Activated B cell treated with CpG ODN at 0.5 μM for 24 hours (primary cell): ENCODE results near the gene MET. TPM values are rescaled to one million over a fixed set of nuclear protein-coding genes. Genes with fewer than 3 reads are reported as not detected.

Experiments
- ATAC-seq: fragments of 200-7000 bp; cut with Tn5 transposase; one replicate; pipeline ENCODE4 v1.10.0; 2021; ENCODE audit warnings: low read depth, mild to moderate bottlenecking, moderate library complexity
- CTCF ChIA-PET: fragments of 350-600 bp; sonication (Branson Sonifier 250); formaldehyde crosslinking; loops from one replicate; lab custom pipeline; 2021; ENCODE audit warnings: antibody characterized with exemption; lab: Charles Lee
- POLR2A ChIA-PET: fragments of 350-600 bp; sonication (Branson Sonifier 250); formaldehyde crosslinking; loops from one replicate; lab custom pipeline; 2021; ENCODE audit warnings: antibody characterized with exemption; lab: Charles Lee
- DNase-seq: peaks from one replicate; pipeline ENCODE4 v3.0.0; 2022
- H3K27ac Mint-ChIP-seq: one replicate; pipeline ENCODE4 v1.8.0; 2020; ENCODE audit warnings: mixed read lengths
- H3K27me3 Mint-ChIP-seq: one replicate; pipeline ENCODE4 v1.8.0; 2021; ENCODE audit warnings: mixed read lengths
- H3K36me3 Mint-ChIP-seq: one replicate; pipeline ENCODE4 v1.8.0; 2021; ENCODE audit warnings: low read depth, mixed read lengths
- H3K4me1 Mint-ChIP-seq: one replicate; pipeline ENCODE4 v1.8.0; 2021; ENCODE audit warnings: mixed read lengths
- H3K4me3 Mint-ChIP-seq: one replicate; pipeline ENCODE4 v1.8.0; 2020; ENCODE audit warnings: mild to moderate bottlenecking, mixed read lengths
- H3K9me3 Mint-ChIP-seq: one replicate; pipeline ENCODE4 v1.8.0; 2020; ENCODE audit warnings: mixed read lengths
- CTCF ChIP-seq: fragments of 200-600 bp; IDR thresholded peaks from one replicate; pipeline ENCODE4 v1.8.0; 2022; ENCODE audit warnings: antibody characterized with exemption, mild to moderate bottlenecking
- intact Hi-C: fragments of 100-400 bp; cut with micrococcal nuclease; formaldehyde crosslinking; loops from one replicate; pipeline ENCODE4 v1.15.1; 2024
- total RNA-seq: library from RNA; stranded (reverse); gene quantifications from 2 replicates; pipeline ENCODE4 v1.2.3, GENCODE V29; 2022

The MET gene
- total RNA-seq, 1 donor from 2014 or later, result 1.1 TPM

DNA sequence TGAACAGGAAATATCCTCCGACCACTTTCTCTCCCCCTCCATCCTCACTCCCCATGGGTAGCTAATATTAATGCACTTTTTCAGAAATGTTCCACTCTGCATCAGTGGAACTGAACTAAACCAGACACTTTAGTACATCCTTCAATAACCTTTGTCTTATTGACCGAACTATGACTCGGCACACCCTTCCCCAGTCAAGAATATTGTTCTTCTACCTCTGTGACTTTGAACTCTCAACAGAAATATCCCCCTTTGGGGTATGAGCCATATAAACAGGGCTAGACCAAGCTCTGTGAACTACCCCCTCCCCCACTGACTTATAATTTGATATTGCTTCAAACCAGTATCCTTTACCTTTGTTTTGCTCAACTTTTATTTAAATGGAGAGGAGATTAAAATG, 132.5 kb downstream of the MET start:
- CTCF ChIA-PET, result interaction anchor here (0.6 to 6.4 kb wide), 2 partner anchors 213 to 277 kb away, joined by 3 to 47 read pairs; no protein-coding TSS in a partner anchor
- ATAC-seq, result no peak
- H3K27ac Mint-ChIP-seq, result no peak overlapping the region
- no peaks in the 10 kb centered on the region for H3K36me3 Mint-ChIP-seq
- intact Hi-C loops, result no loop called here
- POLR2A ChIA-PET, result interaction anchor here (0.5 kb wide), 1 partner anchor 139 kb away, joined by 4 read pairs; no protein-coding TSS in a partner anchor
- no peak overlapping the region for H3K4me3 Mint-ChIP-seq
- DNase-seq, result no peak
- H3K4me1 Mint-ChIP-seq, result peaks cover 4% of the 10 kb centered on the region
- H3K27me3 Mint-ChIP-seq, result peaks cover 20% of the 10 kb centered on the region
- H3K9me3 Mint-ChIP-seq, result no peaks in the 10 kb centered on the region
- no peak for TF ChIP-seq CTCF

GRCh38 chr7:116805100-116805544, 133.1 kb downstream of the MET start:
- ATAC-seq (no peak), DNase-seq (no peak)
- Mint-ChIP-seq H3K4me3 (no peak overlapping the region), H3K27ac (no peak overlapping the region), H3K36me3 (no peaks in the 10 kb centered on the region), H3K9me3 (no peaks in the 10 kb centered on the region), H3K4me1 (peaks cover 4% of the 10 kb centered on the region), H3K27me3 (peaks cover 23% of the 10 kb centered on the region)
- ChIA-PET POLR2A (no interaction called here), CTCF (interaction anchor here (6.4 kb wide), 1 partner anchor 214 kb away, joined by 47 read pairs; no protein-coding TSS in a partner anchor)
- intact Hi-C loops, result no loop called here
- no peak for TF ChIP-seq CTCF

DNA sequence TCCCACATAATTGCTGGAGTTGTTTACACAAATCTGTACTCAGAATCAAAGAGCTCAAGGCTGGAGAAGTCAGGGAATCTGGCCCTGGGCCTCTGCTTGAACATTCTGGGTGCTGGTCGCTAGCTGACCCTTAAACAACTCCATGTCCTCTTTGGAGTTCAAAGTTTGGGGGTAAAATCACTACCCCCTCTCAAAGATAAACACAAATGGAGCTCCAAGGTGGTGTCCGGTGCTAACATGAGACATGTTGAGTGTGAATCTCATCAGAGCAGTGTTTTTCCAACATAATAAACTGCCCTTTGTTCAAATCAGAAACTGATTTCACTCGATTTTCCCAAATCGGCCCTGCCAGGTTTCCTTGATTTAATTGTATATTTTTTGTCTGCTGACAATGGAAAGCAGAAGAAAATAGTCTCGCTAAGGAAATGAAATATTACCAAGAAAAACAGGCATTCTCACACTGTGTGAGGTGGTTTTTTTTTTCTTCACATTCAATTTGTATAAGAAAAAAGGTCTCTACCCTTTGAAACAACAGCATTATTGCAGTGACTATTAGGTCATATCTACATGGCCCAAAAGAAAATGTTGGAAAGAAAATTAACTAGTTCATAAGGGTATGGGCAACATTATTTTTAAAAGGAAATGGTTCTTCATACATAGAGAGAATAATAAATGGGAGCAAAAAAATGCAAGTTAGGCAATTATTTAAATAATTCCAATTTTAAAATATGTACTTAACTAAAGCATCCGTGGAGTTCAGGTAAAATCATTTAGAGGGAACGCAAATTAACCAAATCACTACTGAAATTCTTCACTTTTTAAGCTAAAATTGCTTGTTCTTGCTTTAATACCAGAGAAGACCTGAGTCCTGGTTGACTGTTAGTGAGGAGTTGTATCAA, 134.3 kb downstream of the MET start:
- ATAC-seq, result no peak
- CTCF ChIA-PET, result interaction anchor here (6.4 kb wide), 1 partner anchor 215 kb away, joined by 47 read pairs; no protein-coding TSS in a partner anchor

GRCh38 chr7:116807011-116807560, 135.1 kb downstream of the MET start:
- Mint-ChIP-seq H3K4me3 (no peak overlapping the region), H3K27me3 (peaks cover 19% of the 10 kb centered on the region), H3K27ac (no peak overlapping the region), H3K9me3 (no peaks in the 10 kb centered on the region), H3K4me1 (peaks cover 4% of the 10 kb centered on the region), H3K36me3 (no peaks in the 10 kb centered on the region)
- ATAC-seq (no peak), DNase-seq (no peak)
- ChIA-PET CTCF (interaction anchor here (1.0 to 6.4 kb wide), 4 partner anchors 13 to 218 kb away, joined by 3 to 47 read pairs (median 4); no protein-coding TSS in a partner anchor), POLR2A (no interaction called here)
- intact Hi-C loops, result no loop called here
- TF ChIP-seq CTCF, result no peak

More for the DNA sequence above, 134.3 kb downstream of the MET start:
- no peak for DNase-seq
- intact Hi-C loops, result no loop called here
- H3K27me3 Mint-ChIP-seq, result peaks cover 21% of the 10 kb centered on the region
- no peak for TF ChIP-seq CTCF
- no peak overlapping the region for H3K27ac Mint-ChIP-seq
- POLR2A ChIA-PET, result no interaction called here
- H3K4me3 Mint-ChIP-seq, result no peak overlapping the region
- peaks cover 4% of the 10 kb centered on the region for H3K4me1 Mint-ChIP-seq
- H3K36me3 Mint-ChIP-seq, result no peaks in the 10 kb centered on the region
- no peaks in the 10 kb centered on the region for H3K9me3 Mint-ChIP-seq
